Small intestine (tissue), 7 donors: Measurements from ENCODE around the gene RAB31. TPM values are rescaled to one million over a fixed set of nuclear protein-coding genes. Genes with fewer than 3 reads are reported as not detected.

Experiments used
- DNase-seq, 2 donors: peaks; one replicate each; pipeline versions ENCODE4 v3.0.0 to v3.0.0-alpha.2; 2013
- FAIRE-seq: peaks from 2 replicates; lab custom pipeline; 2012; peaks lifted over from hg19 to GRCh38; lab: Jason Lieb, UNC
- H3K27ac ChIP-seq, 3 donors: one replicate each; pipeline ENCODE4 v1.5.1; 2013; ENCODE audit warnings: low read length in 2 of 3, mild to moderate bottlenecking in 2 of 3, control low read depth in 1 of 3, inconsistent platforms in 1 of 3, low read depth in 1 of 3, moderate library complexity in 1 of 3
- H3K27me3 ChIP-seq, 3 donors: one replicate each; pipeline ENCODE4 v1.6.1; 2013; ENCODE audit warnings: low read length in 3 of 3, inconsistent platforms in 1 of 3; ENCODE audit not compliant: control insufficient read depth in 3 of 3, insufficient read depth in 3 of 3
- H3K36me3 ChIP-seq, 3 donors: one replicate each; pipeline ENCODE4 v1.6.1; 2013; ENCODE audit warnings: low read length in 3 of 3, inconsistent platforms in 1 of 3, low read depth in 1 of 3, mild to moderate bottlenecking in 1 of 3, moderate library complexity in 1 of 3; ENCODE audit not compliant: control insufficient read depth in 3 of 3, insufficient read depth in 2 of 3
- H3K4me1 ChIP-seq, 3 donors: one replicate each; pipeline ENCODE4 v1.6.1; 2013; ENCODE audit warnings: low read length in 2 of 3, inconsistent platforms in 1 of 3, low read depth in 1 of 3, mild to moderate bottlenecking in 1 of 3, moderate library complexity in 1 of 3; ENCODE audit not compliant: control insufficient read depth in 3 of 3, insufficient read depth in 2 of 3
- H3K4me3 ChIP-seq, 3 donors: one replicate each; pipeline ENCODE4 v1.5.1; 2013; ENCODE audit warnings: low read length in 3 of 3, control low read depth in 1 of 3, inconsistent platforms in 1 of 3, low read depth in 1 of 3, mild to moderate bottlenecking in 1 of 3, moderate library complexity in 1 of 3
- H3K9me3 ChIP-seq, 2 donors: one replicate each; pipeline ENCODE4 v1.6.1; 2013; ENCODE audit warnings: low read depth in 1 of 2, low read length in 1 of 2; ENCODE audit not compliant: control insufficient read depth in 2 of 2, insufficient read depth in 1 of 2
- WGBS, 3 donors: extraction: QIAGEN DNeasy Blood & Tissue Kit; methylation state at CpG; one replicate each; pipeline ENCODE4 v1.1.7; 2013; 5-methylcytosine and 5-hydroxymethylcytosine counted together
- polyA plus RNA-seq, 4 donors: library from polyadenylated mRNA; stranded (reverse) in 3 of 4; unstranded in 1 of 4; fragments of 200-250 nt in 3 of 4; fragments of 120-200 nt in 1 of 4; gene quantifications; one replicate each; pipeline versions ENCODE4 v1.2.1 to v1.2.3, GENCODE V29; 2013
- donor health status: healthy with polysubstance abuse.
- donor health status: control.
- donor health status: control.
- donor health status: Bipolar disorder and iron deficiency.
- donor health status: healthy.

The RAB31 gene
- polyA plus RNA-seq, 4 donors, result 4.2 to 18.4 (median 12.3) TPM

GRCh38 chr18:9750606-9751304, 42.7 kb downstream of the RAB31 start:
- Histone ChIP-seq H3K36me3 (no peaks in the 10 kb centered on the region), H3K4me1 (no peaks in the 10 kb centered on the region), H3K4me3 (no peak overlapping the region), H3K9me3 (no peaks in the 10 kb centered on the region), H3K27me3 (no peaks in the 10 kb centered on the region), H3K27ac (no peak overlapping the region)
- FAIRE-seq (no peak), DNase-seq (no peak)
- WGBS, 3 donors, result 79 to 87% (median 86%) methylated on average over 11 of the region's 11 CpGs

- Histone ChIP-seq H3K27me3 (no peaks in the 10 kb centered on the region), H3K4me1 (no peaks in the 10 kb centered on the region), H3K4me3 (no peak overlapping the region), H3K36me3 (no peaks in the 10 kb centered on the region), H3K27ac (no peak overlapping the region), H3K9me3 (no peaks in the 10 kb centered on the region)
- whole genome bisulfite sequencing, 3 donors, result 90 to 93% (median 92%) methylated on average over 8 of the region's 8 CpGs
- FAIRE-seq, result no peak
- DNase-seq, result no peak
These were observed 43.4 kb downstream of the RAB31 start for GRCh38 chr18:9751371-9752031.

- H3K9me3 ChIP-seq, result no peaks in the 10 kb centered on the region
- FAIRE-seq, result no peak
These were observed 45.7 kb downstream of the RAB31 start for GRCh38 chr18:9753846-9754245.

GRCh38 chr18:9755110-9755509, 47.0 kb downstream of the RAB31 start:
- DNase-seq, result no peak
- no peaks in the 10 kb centered on the region for H3K9me3 ChIP-seq
- H3K4me3 ChIP-seq, result no peak overlapping the region
- WGBS, 3 donors, result 67 to 89% (median 68%) methylated on average over 3 of the region's 3 CpGs
- no peak overlapping the region for H3K27ac ChIP-seq
- no peak for FAIRE-seq
- H3K36me3 ChIP-seq, result no peaks in the 10 kb centered on the region
- H3K4me1 ChIP-seq, result no peaks in the 10 kb centered on the region
- no peaks in the 10 kb centered on the region for H3K27me3 ChIP-seq

More at GRCh38 chr18:9753846-9754245, 45.7 kb downstream of the RAB31 start:
- Histone ChIP-seq H3K4me3 (no peak overlapping the region), H3K27ac (no peak overlapping the region), H3K36me3 (no peaks in the 10 kb centered on the region), H3K4me1 (no peaks in the 10 kb centered on the region), H3K27me3 (no peaks in the 10 kb centered on the region)
- no peak for DNase-seq
- WGBS, 3 donors, result 91 to 95% (median 93%) methylated on average over 7 of the region's 7 CpGs

- Histone ChIP-seq H3K27me3 (no peaks in the 10 kb centered on the region), H3K9me3 (no peaks in the 10 kb centered on the region), H3K36me3 (no peaks in the 10 kb centered on the region), H3K4me3 (no peak overlapping the region), H3K27ac (no peak overlapping the region), H3K4me1 (no peaks in the 10 kb centered on the region)
- DNase-seq (no peak), FAIRE-seq (no peak)
- WGBS, 3 donors, result 73 to 90% (median 76%) methylated on average over 3 of the region's 3 CpGs
These were observed 47.5 kb downstream of the RAB31 start for GRCh38 chr18:9755615-9756014.

- Histone ChIP-seq H3K36me3 (no peaks in the 10 kb centered on the region), H3K27ac (no peak overlapping the region), H3K4me3 (no peak overlapping the region), H3K4me1 (no peaks in the 10 kb centered on the region), H3K27me3 (no peaks in the 10 kb centered on the region), H3K9me3 (no peaks in the 10 kb centered on the region)
- no peak for FAIRE-seq
- 68 to 84% (median 74%) methylated on average over 4 of the region's 4 CpGs for WGBS, 3 donors
- DNase-seq, result no peak
These were observed 48.3 kb downstream of the RAB31 start for GRCh38 chr18:9756271-9756932.

- H3K27me3 ChIP-seq, result no peaks in the 10 kb centered on the region
- no peak overlapping the region for H3K27ac ChIP-seq
- H3K4me1 ChIP-seq, result no peaks in the 10 kb centered on the region
- no peak for FAIRE-seq
- 88 to 91% (median 89%) methylated on average over 8 of the region's 8 CpGs for WGBS, 3 donors
- no peak for DNase-seq
- H3K36me3 ChIP-seq, result no peaks in the 10 kb centered on the region
- no peak overlapping the region for H3K4me3 ChIP-seq
- no peaks in the 10 kb centered on the region for H3K9me3 ChIP-seq
These were observed 48.9 kb downstream of the RAB31 start for GRCh38 chr18:9756933-9757470.

- Histone ChIP-seq H3K9me3 (no peaks in the 10 kb centered on the region), H3K27me3 (no peaks in the 10 kb centered on the region), H3K36me3 (no peaks in the 10 kb centered on the region), H3K4me1 (no peaks in the 10 kb centered on the region), H3K27ac (no peak overlapping the region), H3K4me3 (no peak overlapping the region)
- WGBS, 3 donors, result 83 to 89% (median 84%) methylated on average over 18 of the region's 18 CpGs
- FAIRE-seq (no peak), DNase-seq (no peak)
These were observed 49.9 kb downstream of the RAB31 start for GRCh38 chr18:9757827-9758621.
